Activated naive CD8-positive, alpha-beta T cell treated with anti-CD3 and anti-CD28 coated beads for 36 hours (primary cell): ENCODE results near the gene EIF4G3. TPM values are rescaled to one million over a fixed set of nuclear protein-coding genes. Genes with fewer than 3 reads are reported as not detected.
"Not testable (repeated sequence)": the region's sequence is repeated elsewhere in the genome, so short reads cannot be mapped to it uniquely, and the experiment has no call there.

Experiments
- DNase-seq: peaks from one replicate; pipeline ENCODE4 v3.0.0; 2021
- H3K27ac Mint-ChIP-seq: one replicate; pipeline ENCODE4 v1.8.0; 2022; ENCODE audit warnings: mild to moderate bottlenecking, moderate library complexity, mixed read lengths
- H3K27me3 Mint-ChIP-seq: one replicate; pipeline ENCODE4 v1.8.0; 2022; ENCODE audit warnings: mild to moderate bottlenecking, mixed read lengths
- H3K36me3 Mint-ChIP-seq: one replicate; pipeline ENCODE4 v1.8.0; 2021; ENCODE audit warnings: mild to moderate bottlenecking, mixed read lengths
- H3K4me1 Mint-ChIP-seq: one replicate; pipeline ENCODE4 v1.8.0; 2021; ENCODE audit warnings: mixed read lengths
- H3K4me3 Mint-ChIP-seq: one replicate; pipeline ENCODE4 v1.8.0; 2022; ENCODE audit warnings: mild to moderate bottlenecking, moderate library complexity, mixed read lengths
- H3K9me3 Mint-ChIP-seq: one replicate; pipeline ENCODE4 v1.8.0; 2022; ENCODE audit warnings: mixed read lengths
- total RNA-seq, 2 experiments: library from RNA; stranded (reverse); gene quantifications; one replicate each; pipeline ENCODE4 v1.2.3, GENCODE V29; 2021

EIF4G3 gene
- total RNA-seq, 2 experiments from 2014 or later: 51.1 to 55.9 TPM

DNA sequence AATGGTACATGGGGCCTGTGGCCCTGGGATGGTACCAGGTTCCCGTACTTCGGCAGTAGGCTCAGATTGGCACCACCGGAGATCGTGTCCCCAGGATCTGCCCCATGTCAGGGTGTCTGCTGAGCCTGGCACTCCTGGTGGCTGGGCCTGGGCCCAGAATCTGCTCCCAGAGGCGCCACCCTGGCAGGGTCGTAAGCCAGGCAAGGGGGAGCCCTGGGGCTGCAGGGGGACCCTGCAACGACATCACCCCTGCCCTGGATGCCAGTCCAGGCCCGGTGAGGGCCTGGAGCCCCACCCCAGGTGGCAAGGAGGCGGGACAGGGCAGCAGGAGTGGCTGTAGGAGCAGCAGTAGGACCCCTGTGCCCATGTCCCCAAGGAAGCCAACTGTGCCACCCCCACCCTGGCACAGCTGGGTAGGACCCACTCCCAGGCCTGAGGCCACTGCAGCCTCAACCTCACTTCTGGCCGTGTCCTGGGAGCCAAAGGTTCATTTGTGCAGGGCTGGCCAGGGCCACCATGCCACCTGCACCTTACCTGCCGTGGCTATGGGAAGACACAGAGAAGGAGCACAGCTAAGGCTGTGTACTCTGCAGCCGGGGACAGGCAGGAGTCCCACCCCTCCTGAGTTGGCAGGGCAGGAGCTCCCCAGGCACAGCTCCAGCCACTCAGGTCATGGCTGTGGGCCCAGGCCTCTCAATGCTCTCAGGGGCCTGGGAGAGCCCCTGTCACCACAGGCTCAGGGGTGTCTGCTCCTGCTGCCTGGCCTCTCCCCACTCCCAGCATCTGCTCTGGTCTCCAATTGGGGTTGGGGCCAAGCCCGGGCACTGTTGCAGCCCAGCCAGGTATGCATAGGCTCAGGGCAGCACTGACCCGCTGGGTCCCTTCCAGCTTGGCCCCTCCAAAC lies 141.7 kb downstream of the EIF4G3 start:
- Mint-ChIP-seq H3K4me1 (no peaks in the 10 kb centered on the region), H3K27me3 (no peaks in the 10 kb centered on the region), H3K36me3 (peaks cover 28% of the 10 kb centered on the region), H3K9me3 (no peaks in the 10 kb centered on the region), H3K27ac (no peak overlapping the region), H3K4me3 (no peak overlapping the region)
- no peak for DNase-seq

DNA sequence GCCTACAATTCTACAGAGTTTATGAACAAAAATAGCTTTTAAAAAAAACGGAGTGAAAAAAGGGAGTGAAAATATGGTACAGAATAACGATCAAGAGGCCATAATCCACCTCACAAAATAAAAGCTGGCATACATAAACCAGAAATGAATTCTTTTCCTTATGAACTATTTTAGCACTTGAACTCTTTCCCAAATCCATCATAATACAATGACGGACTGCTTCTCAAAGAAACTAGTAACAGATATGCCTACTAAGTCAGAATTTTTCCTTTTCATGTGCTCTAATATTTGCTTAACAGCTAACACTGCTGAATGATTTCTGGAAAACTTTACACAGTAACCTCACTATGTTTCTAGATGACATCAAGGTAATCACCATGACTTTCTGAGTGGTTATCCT lies 144.0 kb downstream of the EIF4G3 start:
- no peak overlapping the region for H3K4me3 Mint-ChIP-seq
- H3K9me3 Mint-ChIP-seq: no peaks in the 10 kb centered on the region
- no peak overlapping the region for H3K27ac Mint-ChIP-seq
- H3K4me1 Mint-ChIP-seq: no peaks in the 10 kb centered on the region
- no peaks in the 10 kb centered on the region for H3K27me3 Mint-ChIP-seq
- H3K36me3 Mint-ChIP-seq: peaks cover 35% of the 10 kb centered on the region
- DNase-seq: no peak

DNA sequence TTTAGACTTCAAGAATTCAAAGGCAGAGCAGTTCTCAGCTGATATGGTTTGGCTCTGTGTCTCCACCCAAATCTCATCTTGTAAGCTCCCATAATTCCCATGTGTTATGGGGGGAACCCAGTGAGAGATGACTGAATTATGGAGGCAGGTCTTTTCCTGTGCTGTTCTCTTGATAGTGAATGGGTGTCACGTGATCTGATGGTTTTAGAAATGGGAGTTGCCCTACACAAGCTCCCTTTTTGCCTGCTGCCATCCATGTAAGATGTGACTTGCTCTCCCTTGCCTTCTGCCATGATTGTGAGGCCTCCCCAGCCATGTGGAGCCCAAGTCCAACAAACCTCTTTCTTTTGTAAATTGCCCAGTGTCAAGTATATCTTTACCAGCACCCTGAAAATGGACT lies 146.5 kb downstream of the EIF4G3 start:
- Mint-ChIP-seq H3K4me1 (no peaks in the 10 kb centered on the region), H3K4me3 (no peak overlapping the region), H3K27me3 (no peaks in the 10 kb centered on the region), H3K27ac (no peak overlapping the region), H3K36me3 (peaks cover 39% of the 10 kb centered on the region), H3K9me3 (no peaks in the 10 kb centered on the region)
- no peak for DNase-seq

DNA sequence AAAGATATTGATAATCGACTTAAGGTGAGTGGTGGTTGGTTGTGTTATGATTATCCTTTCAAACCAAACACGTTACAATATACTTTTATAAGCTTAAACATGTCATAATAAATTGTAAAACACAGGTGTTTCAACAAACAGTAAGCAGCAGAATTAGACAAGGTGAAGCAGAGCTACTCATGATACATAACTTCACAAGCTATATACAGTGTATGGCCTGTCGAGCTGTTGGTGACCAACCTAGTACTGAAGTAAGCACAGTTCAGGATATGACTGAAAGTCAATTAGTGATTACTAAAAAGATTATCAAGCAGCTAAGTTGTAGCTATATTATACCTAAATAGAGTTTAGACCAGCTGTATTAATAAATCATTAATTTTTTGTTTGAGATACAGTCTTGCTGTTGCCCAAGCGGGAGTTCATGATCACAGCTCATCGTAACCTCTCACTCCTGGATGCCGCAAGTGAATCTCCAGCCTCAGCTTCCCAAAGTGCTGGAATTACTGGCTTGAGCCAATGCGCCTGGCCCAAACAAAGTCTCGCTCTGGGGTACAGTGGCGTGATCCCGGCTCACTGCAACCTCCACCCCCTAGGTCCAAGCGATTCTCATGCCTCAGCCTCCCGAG lies 148.1 kb downstream of the EIF4G3 start:
- Mint-ChIP-seq H3K4me1 (no peaks in the 10 kb centered on the region), H3K27ac (no peak overlapping the region), H3K27me3 (no peaks in the 10 kb centered on the region), H3K36me3 (peaks cover 41% of the 10 kb centered on the region), H3K4me3 (no peak overlapping the region), H3K9me3 (no peaks in the 10 kb centered on the region)
- no peak for DNase-seq

DNA sequence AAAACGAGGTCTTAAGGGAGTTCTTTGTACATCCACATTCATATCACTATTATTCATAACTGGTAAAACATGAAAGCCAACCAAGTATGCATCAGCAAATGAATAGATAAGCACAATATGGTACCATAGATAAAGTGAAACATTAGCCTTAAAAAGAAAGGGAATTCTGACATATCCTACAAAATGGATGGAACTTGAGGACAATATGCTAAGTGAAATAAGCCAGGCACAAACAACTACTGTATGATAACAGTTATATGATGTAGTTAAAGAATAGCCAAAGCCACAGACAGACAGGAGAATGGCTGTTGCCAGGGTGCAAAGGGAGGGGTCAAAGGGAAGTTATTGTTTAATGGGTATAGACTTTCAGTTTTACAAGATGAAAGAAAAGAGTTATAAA lies 148.9 kb downstream of the EIF4G3 start:
- Mint-ChIP-seq H3K27me3 (no peaks in the 10 kb centered on the region), H3K36me3 (peaks cover 41% of the 10 kb centered on the region), H3K9me3 (no peaks in the 10 kb centered on the region), H3K27ac (no peak overlapping the region), H3K4me3 (no peak overlapping the region), H3K4me1 (peaks cover 2% of the 10 kb centered on the region)
- no peak for DNase-seq

DNA sequence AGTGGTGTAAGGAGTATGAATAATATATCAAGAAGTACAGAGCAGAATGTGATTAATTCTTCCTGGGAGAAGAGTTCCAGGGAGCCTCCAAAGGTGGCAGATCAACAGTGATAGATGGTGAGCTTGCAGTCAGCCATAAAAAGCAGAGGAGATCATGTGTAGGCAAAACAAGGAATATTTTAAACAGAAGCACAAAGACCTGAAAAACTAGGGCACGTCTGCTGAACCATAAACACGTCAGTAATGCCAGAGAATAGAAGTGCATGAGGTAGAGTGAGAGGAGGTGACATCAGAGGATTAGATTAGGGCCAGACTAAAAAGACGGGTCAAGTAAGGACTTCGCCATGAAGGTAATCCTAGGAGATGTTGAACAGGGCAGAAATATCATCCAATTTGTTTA lies 151.8 kb downstream of the EIF4G3 start:
- Mint-ChIP-seq H3K27ac (no peak overlapping the region), H3K27me3 (no peaks in the 10 kb centered on the region), H3K4me1 (peaks cover 16% of the 10 kb centered on the region), H3K9me3 (no peaks in the 10 kb centered on the region), H3K4me3 (no peak overlapping the region), H3K36me3 (peaks cover 30% of the 10 kb centered on the region)
- no peak for DNase-seq

DNA sequence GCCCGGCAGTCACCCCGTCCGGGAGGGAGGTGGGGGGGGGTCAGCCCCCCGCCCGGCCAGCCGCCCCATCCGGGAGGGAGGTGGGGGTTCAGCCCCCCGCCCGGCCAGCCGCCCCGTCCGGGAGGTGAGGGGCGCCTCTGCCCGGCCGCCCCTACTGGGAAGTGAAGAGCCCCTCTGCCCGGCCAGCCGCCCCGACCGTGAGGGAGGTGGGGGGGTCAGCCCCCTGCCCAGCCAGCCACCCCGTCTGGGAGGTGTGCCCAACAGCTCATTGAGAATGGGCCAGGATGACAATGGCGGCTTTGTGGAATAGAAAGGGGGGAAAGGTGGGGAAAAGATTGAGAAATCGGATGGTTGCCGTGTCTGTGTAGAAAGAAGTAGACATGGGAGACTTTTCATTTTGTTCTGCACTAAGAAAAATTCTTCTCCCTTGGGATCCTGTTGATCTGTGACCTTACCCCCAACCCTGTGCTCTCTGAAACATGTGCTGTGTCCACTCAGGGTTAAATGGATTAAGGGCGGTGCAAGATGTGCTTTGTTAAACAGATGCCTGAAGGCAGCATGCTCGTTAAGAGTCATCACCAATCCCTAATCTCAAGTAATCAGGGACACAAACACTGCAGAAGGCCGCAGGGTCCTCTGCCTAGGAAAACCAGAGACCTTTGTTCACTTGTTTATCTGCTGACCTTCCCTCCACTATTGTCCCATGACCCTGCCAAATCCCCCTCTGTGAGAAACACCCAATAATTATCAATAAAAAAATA lies 152.4 kb downstream of the EIF4G3 start:
- H3K4me1 Mint-ChIP-seq: peaks cover 16% of the 10 kb centered on the region
- not testable (repeated sequence) for H3K4me3 Mint-ChIP-seq, H3K27me3 Mint-ChIP-seq, H3K27ac Mint-ChIP-seq, H3K9me3 Mint-ChIP-seq, DNase-seq
- H3K36me3 Mint-ChIP-seq: peaks cover 29% of the 10 kb centered on the region

DNA sequence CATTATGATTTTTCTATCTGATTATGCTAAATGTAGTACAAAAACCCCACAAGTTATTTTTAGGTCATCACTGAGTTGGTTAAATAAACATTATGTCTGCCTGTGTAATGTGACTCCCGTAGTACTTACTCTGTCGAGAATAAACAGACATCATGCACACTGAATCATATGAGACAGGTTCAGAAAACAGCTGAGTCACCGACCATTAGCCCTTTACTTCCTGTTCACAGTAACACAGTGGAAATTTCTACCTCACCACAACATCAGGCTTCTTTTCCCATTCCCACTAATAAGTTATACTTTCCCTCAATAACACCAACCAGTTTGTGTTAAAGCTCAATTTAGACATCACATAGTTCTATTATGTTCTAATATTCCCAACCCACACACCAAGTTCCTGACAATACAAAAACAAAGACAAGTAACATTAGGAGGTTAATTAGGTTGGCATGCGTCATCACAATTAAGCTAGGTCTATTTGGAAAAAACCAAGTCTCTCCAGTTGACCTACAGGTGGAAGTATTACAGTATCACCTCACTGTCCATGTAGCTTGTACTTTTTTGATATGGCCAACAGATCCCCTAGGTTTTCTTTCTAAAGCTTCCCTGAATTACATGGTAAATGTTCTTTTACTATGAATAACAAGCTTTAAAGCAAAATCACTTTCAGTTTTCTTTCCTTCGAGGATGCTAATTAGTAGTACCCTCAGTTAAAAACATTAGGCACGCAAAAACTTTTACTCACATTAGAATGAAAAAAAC lies 154.2 kb downstream of the EIF4G3 start:
- peaks cover 25% of the 10 kb centered on the region for H3K36me3 Mint-ChIP-seq
- H3K27me3 Mint-ChIP-seq: no peaks in the 10 kb centered on the region
- peak overlapping the region; percentile 9 for H3K4me3 Mint-ChIP-seq
- peaks cover 16% of the 10 kb centered on the region for H3K4me1 Mint-ChIP-seq
- no peaks in the 10 kb centered on the region for H3K9me3 Mint-ChIP-seq
- peak overlapping the region; percentile 84 for H3K27ac Mint-ChIP-seq
- peak; percentile 12 for DNase-seq

DNA sequence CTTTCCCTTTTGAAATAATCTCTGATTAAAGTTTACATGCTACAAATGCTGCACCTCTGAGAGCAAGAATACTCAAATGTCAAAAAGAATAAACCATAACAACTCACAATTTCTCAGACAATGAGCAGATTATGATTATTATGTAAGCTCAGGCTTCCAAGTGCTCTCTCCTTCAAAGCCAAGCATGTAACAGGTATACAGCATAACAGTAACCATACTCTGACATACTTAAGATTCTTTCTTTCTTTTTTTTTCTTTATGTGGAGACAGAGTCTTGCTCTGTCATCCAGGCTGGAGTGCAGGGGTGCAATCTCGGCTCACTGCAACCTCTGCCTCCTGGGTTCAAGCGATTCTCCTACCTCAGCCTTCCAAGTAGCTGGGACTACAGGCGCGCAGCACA lies 155.4 kb downstream of the EIF4G3 start:
- Mint-ChIP-seq H3K4me3 (no peak overlapping the region), H3K27me3 (no peaks in the 10 kb centered on the region), H3K4me1 (peaks cover 16% of the 10 kb centered on the region), H3K9me3 (no peaks in the 10 kb centered on the region), H3K27ac (no peak overlapping the region), H3K36me3 (peaks cover 26% of the 10 kb centered on the region)
- DNase-seq: no peak

DNA sequence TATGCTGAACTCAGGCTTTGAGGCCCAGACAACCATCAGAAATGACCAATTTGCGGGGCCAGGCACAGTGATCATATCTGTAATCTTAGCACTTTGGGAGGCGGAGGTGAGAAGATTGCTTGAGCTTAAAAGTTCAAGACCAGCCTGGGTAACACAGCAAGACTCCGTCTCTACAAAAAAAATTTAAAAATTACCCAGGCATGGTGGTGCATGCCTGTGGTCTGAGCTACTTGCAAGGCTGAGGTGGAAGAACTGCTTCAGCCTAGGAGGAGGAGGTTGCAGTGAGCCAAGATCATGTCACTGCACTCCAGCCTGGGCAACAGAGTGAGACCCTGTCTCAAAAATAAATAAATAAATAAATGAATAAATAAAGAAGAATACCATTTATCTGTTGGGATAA lies 156.5 kb downstream of the EIF4G3 start:
- Mint-ChIP-seq H3K27me3 (no peaks in the 10 kb centered on the region), H3K9me3 (no peaks in the 10 kb centered on the region), H3K4me1 (peaks cover 18% of the 10 kb centered on the region)

DNA sequence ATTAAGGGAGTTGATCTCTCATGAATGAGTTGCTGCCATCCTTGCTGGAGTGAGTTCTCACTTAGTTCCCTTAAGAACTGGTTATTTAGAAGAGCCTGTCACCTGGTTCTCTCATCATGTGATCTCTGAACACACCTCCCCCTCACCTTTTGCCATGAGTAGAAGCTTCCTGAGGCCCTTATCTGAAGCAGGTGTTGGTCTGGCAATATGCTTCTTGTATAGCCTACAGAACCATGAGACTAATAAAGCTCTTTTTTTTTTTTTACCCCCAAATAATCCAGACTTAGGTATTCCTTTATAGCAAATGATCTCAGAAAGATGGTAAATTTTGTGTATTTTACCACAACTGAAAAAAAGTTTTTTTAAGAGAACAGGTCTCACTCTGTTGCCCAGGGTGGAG lies 158.0 kb downstream of the EIF4G3 start:
- Mint-ChIP-seq H3K27ac (no peak overlapping the region), H3K9me3 (no peaks in the 10 kb centered on the region), H3K27me3 (no peaks in the 10 kb centered on the region), H3K4me1 (peaks cover 18% of the 10 kb centered on the region), H3K4me3 (no peak overlapping the region), H3K36me3 (peaks cover 16% of the 10 kb centered on the region)
- no peak for DNase-seq

More for the DNA sequence above, 156.5 kb downstream of the EIF4G3 start:
- Mint-ChIP-seq H3K36me3 (peaks cover 18% of the 10 kb centered on the region), H3K4me3 (no peak overlapping the region), H3K27ac (no peak overlapping the region)
- DNase-seq: no peak

DNA sequence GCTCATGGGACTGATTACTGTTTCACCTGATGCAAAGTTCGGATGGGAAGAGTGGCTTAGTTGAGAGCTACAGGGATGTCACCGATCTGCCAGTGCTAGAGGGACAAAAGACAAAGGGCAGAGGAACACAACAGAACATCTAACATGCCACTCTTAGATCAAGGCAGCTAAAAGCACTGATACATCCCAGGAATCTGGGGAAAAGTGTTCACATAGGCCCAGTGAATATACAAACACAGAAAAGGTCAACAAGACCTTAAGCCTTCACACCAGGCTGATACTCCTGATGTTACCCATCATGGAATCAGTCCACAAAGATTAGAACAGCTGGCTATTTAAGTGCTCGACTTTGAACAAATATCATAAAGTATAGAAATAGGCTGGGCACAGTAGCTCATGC lies 163.2 kb downstream of the EIF4G3 start:
- Mint-ChIP-seq H3K36me3 (peaks cover 13% of the 10 kb centered on the region), H3K9me3 (no peaks in the 10 kb centered on the region), H3K4me3 (no peak overlapping the region), H3K27ac (no peak overlapping the region), H3K27me3 (no peaks in the 10 kb centered on the region), H3K4me1 (peaks cover 3% of the 10 kb centered on the region)
- DNase-seq: no peak

DNA sequence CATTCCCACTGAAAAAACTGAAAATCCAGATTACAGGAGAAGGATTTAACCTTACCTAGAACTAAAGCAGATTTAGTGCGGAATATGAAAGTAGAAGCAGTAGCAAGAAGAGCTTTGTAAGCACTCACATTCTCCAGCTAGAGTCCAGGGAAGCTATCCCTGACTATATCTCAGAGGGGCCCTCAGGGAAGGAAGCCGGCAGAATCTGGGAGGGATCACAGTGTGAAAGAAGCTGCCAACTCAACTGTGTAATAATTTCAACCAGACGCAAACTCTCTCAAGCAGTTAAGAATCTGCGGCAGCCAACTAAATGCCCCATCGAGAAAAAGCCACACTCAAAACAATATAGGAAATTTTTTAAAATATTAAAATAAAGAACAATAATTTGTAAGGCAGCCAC lies 163.8 kb downstream of the EIF4G3 start:
- DNase-seq: no peak
- Mint-ChIP-seq H3K9me3 (no peaks in the 10 kb centered on the region), H3K4me1 (peaks cover 3% of the 10 kb centered on the region), H3K27me3 (no peaks in the 10 kb centered on the region), H3K36me3 (peaks cover 12% of the 10 kb centered on the region), H3K27ac (no peak overlapping the region), H3K4me3 (no peak overlapping the region)

DNA sequence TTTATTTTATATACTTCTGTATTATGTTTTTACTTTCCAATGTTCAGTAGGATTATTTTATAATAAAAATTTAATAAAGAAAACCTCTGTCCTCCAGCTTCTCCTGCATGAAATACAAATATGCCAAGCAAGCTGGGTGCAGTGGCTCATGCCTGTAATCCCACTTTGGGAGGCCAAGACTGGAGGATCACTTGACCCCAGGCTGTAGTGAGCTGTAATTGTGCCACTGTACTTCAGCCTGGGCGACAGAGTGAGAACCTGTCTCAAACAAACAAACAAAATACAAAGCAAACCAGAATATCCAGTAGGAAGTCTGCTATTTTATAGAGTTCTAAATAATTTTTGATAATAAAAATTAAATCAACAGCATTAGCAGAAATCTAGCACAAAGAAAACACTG lies 168.8 kb downstream of the EIF4G3 start:
- Mint-ChIP-seq H3K4me3 (no peak overlapping the region), H3K4me1 (peaks cover 5% of the 10 kb centered on the region), H3K27ac (no peak overlapping the region), H3K36me3 (no peaks in the 10 kb centered on the region), H3K27me3 (no peaks in the 10 kb centered on the region), H3K9me3 (no peaks in the 10 kb centered on the region)
- no peak for DNase-seq
